K562 (cell line): ENCODE data around the gene THADA. TPM values are rescaled to one million over a fixed set of nuclear protein-coding genes. Genes with fewer than 3 reads are reported as not detected.

ENCODE experiments used
- CBFA2T3 ChIP-seq: fragments of 450-650 bp; IDR thresholded peaks from 2 replicates; pipeline ENCODE4 v1.6.1; 2017
- CBX3 ChIP-seq, 2 experiments: IDR thresholded peaks; 1 replicate in 1 of 2; 2 replicates in 1 of 2; pipeline ENCODE4 v1.6.1; 2012; ENCODE audit warnings: inconsistent platforms in 2 of 2, low read length in 2 of 2, borderline replicate concordance in 1 of 2, control low read depth in 1 of 2
- CCAR2 ChIP-seq: fragments of 200-400 bp; formaldehyde crosslinking; IDR thresholded peaks from 2 replicates; pipeline ENCODE4 v1.6.1; 2017; ENCODE audit warnings: mild to moderate bottlenecking, low read depth, low read length
- FOXP1 ChIP-seq: sonication (generic); formaldehyde crosslinking; IDR thresholded peaks from 2 replicates; pipeline ENCODE4 v1.8.0; 2022; ENCODE audit warnings: mild to moderate bottlenecking, missing genetic modification reagents
- GATAD2A ChIP-seq: fragments of 450-650 bp; IDR thresholded peaks from 2 replicates; pipeline ENCODE4 v1.6.1; 2017
- GATAD2B ChIP-seq: fragments of 450-650 bp; IDR thresholded peaks from 2 replicates; pipeline ENCODE4 v1.6.1; 2017; ENCODE audit warnings: mild to moderate bottlenecking, borderline replicate concordance
- HLTF ChIP-seq: fragments of 450-650 bp; IDR thresholded peaks from 2 replicates; pipeline ENCODE4 v1.6.1; 2016
- JUND ChIP-seq, 2 experiments: IDR thresholded peaks; 2 replicates in 1 of 2; 3 replicates in 1 of 2; pipeline ENCODE4 v1.6.1; 2011; ENCODE audit warnings: borderline replicate concordance in 2 of 2, low read depth in 2 of 2, low read length in 2 of 2, improper control_type of control experiment in 1 of 2, missing biosample characterization in 1 of 2, missing genetic modification characterization in 1 of 2, missing genetic modification reagents in 1 of 2
- KDM1A ChIP-seq, 2 experiments: fragments of 450-650 bp; IDR thresholded peaks; 2 replicates each; pipeline ENCODE4 v1.6.1; 2016; ENCODE audit warnings: mild to moderate bottlenecking in 2 of 2
- PML ChIP-seq: IDR thresholded peaks from 2 replicates; pipeline ENCODE4 v1.6.1; 2012; ENCODE audit warnings: low read length, inconsistent platforms
- PTTG1 ChIP-seq: fragments of 450-650 bp; IDR thresholded peaks from 2 replicates; pipeline ENCODE4 v1.6.1; 2016; ENCODE audit warnings: low read depth, mild to moderate bottlenecking, missing genetic modification characterization, missing compliant biosample characterization
- SLC30A9 ChIP-seq: fragments of 250-450 bp; sonication (Bioruptor Pico); IDR thresholded peaks from 2 replicates; pipeline ENCODE4 v1.8.0; 2022; ENCODE audit warnings: mild to moderate bottlenecking, moderate library complexity
- TEAD4 ChIP-seq, 2 experiments: sonication (generic) in 1 of 2; formaldehyde crosslinking in 1 of 2; IDR thresholded peaks; 2 replicates each; pipeline versions ENCODE4 v1.6.1 to v1.8.0; 2012 to 2022; ENCODE audit warnings: borderline replicate concordance in 1 of 2, inconsistent platforms in 1 of 2, low read length in 1 of 2, mild to moderate bottlenecking in 1 of 2, missing genetic modification reagents in 1 of 2
- THAP12 ChIP-seq: fragments of 250-450 bp; sonication (Bioruptor Pico); IDR thresholded peaks from 2 replicates; pipeline ENCODE4 v1.9.0; 2021; ENCODE audit warnings: mild to moderate bottlenecking, inconsistent platforms
- ZNF263 ChIP-seq: sonication (generic); formaldehyde crosslinking; IDR thresholded peaks from 2 replicates; pipeline ENCODE4 v1.8.0; 2022; ENCODE audit warnings: mild to moderate bottlenecking, missing genetic modification reagents, borderline replicate concordance
- ZNF274 ChIP-seq: IDR thresholded peaks from 2 replicates; pipeline ENCODE4 v1.6.1; 2011; ENCODE audit warnings: low read depth, mild to moderate bottlenecking, low read length, moderate library complexity, borderline replicate concordance
- ZNF644 ChIP-seq: fragments of 200-800 bp; sonication (Bioruptor generic); IDR thresholded peaks from 2 replicates; pipeline ENCODE4 v1.6.1; 2016; ENCODE audit warnings: low read depth, missing genetic modification characterization, missing compliant biosample characterization
- ZNF75A ChIP-seq: fragments of 450-650 bp; formaldehyde crosslinking; IDR thresholded peaks from 2 replicates; pipeline ENCODE4 v1.4.0; 2020; ENCODE audit warnings: mild to moderate bottlenecking
- polyA plus RNA-seq, 8 experiments: library from polyadenylated mRNA; depleted of rRNA in 4 of 8; stranded (reverse) in 5 of 8; unstranded in 3 of 8; fragments of >200 nt; fragmentation: Nextera tagmentation in 2 of 8; fragmentation: Illumina TruSeq in 1 of 8; extraction: Ambion mirVana in 2 of 8; extraction: Trizol in 1 of 8; gene quantifications; 2 replicates each; pipeline versions ENCODE4 v1.2.1 to v1.2.3, GENCODE V29; 2011 to 2014; ENCODE audit warnings: inconsistent platforms in 1 of 8, missing spikeins in 1 of 8
- total RNA-seq, 7 experiments: library from RNA; depleted of rRNA in 6 of 7; stranded (reverse); fragments of >200 nt in 6 of 7; fragmentation: Illumina TruSeq in 2 of 7; extraction: Trizol in 2 of 7; gene quantifications; 2 replicates each; pipeline versions ENCODE4 v1.2.1 to v1.2.3, GENCODE V29; 2011 to 2021; ENCODE audit warnings: low replicate concordance in 1 of 7
- TF ChIP-seq, protein P1 (sequence below): fragments of 450-650 bp; formaldehyde crosslinking; IDR thresholded peaks from 2 replicates; pipeline ENCODE4 v1.4.0; 2020; ENCODE audit warnings: mild to moderate bottlenecking, moderate library complexity

The THADA gene
- total and polyA plus RNA-seq, 9 of the 15 experiments (the other 6 are each of a cell fraction or from before 2014, with no cell fraction given), result 17.8 to 34.7 (median 31.9) TPM

DNA sequence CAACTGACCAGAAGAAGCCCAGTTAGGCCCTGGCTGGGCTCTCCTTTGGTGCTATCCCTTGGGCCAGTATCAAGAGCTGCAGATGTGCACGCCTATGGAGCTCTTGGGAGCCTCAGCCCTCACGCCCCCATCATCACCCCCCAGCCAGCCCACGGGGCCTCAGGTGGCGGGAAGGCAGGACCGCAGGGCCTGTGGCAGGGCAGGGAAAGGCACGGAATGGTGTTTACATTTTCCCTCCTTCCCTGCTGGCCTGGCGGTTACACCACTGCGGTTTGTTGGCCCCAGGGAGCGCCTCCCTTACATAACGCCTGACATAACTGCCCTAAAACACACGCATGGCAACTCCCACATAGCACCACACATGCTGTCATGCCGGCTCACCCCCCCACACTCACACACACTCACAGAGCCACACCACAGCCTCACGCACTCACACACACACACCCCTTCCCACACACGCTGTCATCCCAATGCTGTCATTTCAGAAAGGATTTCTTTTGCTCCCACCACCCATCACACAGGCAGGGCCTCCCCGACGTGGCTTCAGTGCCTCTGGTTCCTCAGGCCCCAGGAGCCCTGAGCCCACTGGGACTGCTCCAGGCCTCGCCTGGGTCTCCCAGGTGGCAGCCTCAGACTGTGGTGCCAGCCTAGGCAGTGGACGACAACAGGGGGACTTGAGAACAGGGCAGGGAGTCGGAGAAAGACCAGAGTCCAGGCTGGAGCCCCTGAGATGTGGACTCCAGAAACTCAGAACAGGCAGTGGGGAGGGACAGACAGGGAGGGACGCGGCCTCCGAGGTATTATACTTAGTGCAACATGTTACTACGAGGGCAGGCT is 385.2 kb downstream of the THADA start (continued):
- TF ChIP-seq KDM1A (IDR thresholded peaks at IDR 0.05) (peak; percentile 8 to 50; a peak in 1 of 4 replicates), ZNF263 (CRISPR knock-in tag) (no peak), GATAD2B (no peak), CBFA2T3 (peak; percentile 62), JUND (IDR thresholded peaks at IDR 0.05; ENCODE audit: borderline replicate concordance, low read depth, low read length) (peak; percentile 67), JUND (tag; IDR thresholded peaks at IDR 0.05; ENCODE audit: borderline replicate concordance, low read depth, low read length) (peak; percentile 78; the same call in 1 of the 3 replicates), GATAD2A (no peak; the same call in 1 of the 2 replicates), THAP12 (CRISPR knock-in tag) (no peak), TEAD4 (IDR thresholded peaks at IDR 0.05; ENCODE audit: low read length) (peak; percentile 32; the same call in 1 of the 2 replicates), TEAD4 (CRISPR knock-in tag; IDR thresholded peaks at IDR 0.05; ENCODE audit: borderline replicate concordance) (no peak), FOXP1 (no peak), SLC30A9 (CRISPR knock-in tag) (no peak), HLTF (0 out of 2 replicates have a peak, but pooled peaks have one; percentile 67), CBX3 (IDR thresholded peaks at IDR 0.05; ENCODE audit: borderline replicate concordance in 1 of 2, low read length in 2 of 2) (peak in 1 of 2 experiments; percentile 32; a peak in 1 of 3 replicates), ZNF644 (tag) (no peak), PML (no peak), PTTG1 (tag) (no peak), CCAR2 (no peak), ZNF274 (no peak), ZNF75A (CRISPR knock-in tag) (no peak)
- TF ChIP-seq, protein P1, sequence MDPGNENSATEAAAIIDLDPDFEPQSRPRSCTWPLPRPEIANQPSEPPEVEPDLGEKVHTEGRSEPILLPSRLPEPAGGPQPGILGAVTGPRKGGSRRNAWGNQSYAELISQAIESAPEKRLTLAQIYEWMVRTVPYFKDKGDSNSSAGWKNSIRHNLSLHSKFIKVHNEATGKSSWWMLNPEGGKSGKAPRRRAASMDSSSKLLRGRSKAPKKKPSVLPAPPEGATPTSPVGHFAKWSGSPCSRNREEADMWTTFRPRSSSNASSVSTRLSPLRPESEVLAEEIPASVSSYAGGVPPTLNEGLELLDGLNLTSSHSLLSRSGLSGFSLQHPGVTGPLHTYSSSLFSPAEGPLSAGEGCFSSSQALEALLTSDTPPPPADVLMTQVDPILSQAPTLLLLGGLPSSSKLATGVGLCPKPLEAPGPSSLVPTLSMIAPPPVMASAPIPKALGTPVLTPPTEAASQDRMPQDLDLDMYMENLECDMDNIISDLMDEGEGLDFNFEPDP (CRISPR knock-in tag), result no peak
